Activated CD8-positive, alpha-beta memory T cell treated with anti-CD3 and anti-CD28 coated beads for 4 hours (primary cell): ENCODE data around the gene PHACTR1.
"Not testable (repeated sequence)": the region's sequence is repeated elsewhere in the genome, so short reads cannot be mapped to it uniquely, and the experiment has no call there.

Experiments used
- DNase-seq, 2 donors: peaks; one replicate each; pipeline ENCODE4 v3.0.0-alpha.2; 2020; ENCODE audit warnings: low read depth in 2 of 2

PHACTR1 gene

GRCh38 chr6:13237318-13237717, 520.8 kb downstream of the PHACTR1 start:
- DNase-seq = no peak

- DNase-seq = no peak
These were observed 521.5 kb downstream of the PHACTR1 start for GRCh38 chr6:13238017-13238416.

- DNase-seq = no peak
These were observed 522.2 kb downstream of the PHACTR1 start for GRCh38 chr6:13238640-13239216.

- DNase-seq = no peak
These were observed 523.2 kb downstream of the PHACTR1 start for GRCh38 chr6:13239530-13240455.

GRCh38 chr6:13241364-13241763, 524.8 kb downstream of the PHACTR1 start:
- DNase-seq = no peak

GRCh38 chr6:13242178-13242577, 525.6 kb downstream of the PHACTR1 start:
- DNase-seq = no peak

GRCh38 chr6:13242590-13242989, 526.0 kb downstream of the PHACTR1 start:
- DNase-seq = no peak

- DNase-seq = no peak
These were observed 526.5 kb downstream of the PHACTR1 start for GRCh38 chr6:13243033-13243432.

- not testable (repeated sequence) for DNase-seq
These were observed 527.2 kb downstream of the PHACTR1 start for GRCh38 chr6:13243745-13244144.

GRCh38 chr6:13247627-13248026, 531.1 kb downstream of the PHACTR1 start:
- no peak for DNase-seq

GRCh38 chr6:13248053-13248452, 531.5 kb downstream of the PHACTR1 start:
- DNase-seq = no peak

GRCh38 chr6:13248584-13248985, 532.0 kb downstream of the PHACTR1 start:
- no peak for DNase-seq

- no peak for DNase-seq
These were observed 532.4 kb downstream of the PHACTR1 start for GRCh38 chr6:13248994-13249393.

- no peak for DNase-seq
These were observed 533.2 kb downstream of the PHACTR1 start for GRCh38 chr6:13249817-13250216.

GRCh38 chr6:13250703-13251102, 534.1 kb downstream of the PHACTR1 start:
- DNase-seq = no peak

- no peak for DNase-seq
These were observed 534.7 kb downstream of the PHACTR1 start for GRCh38 chr6:13251242-13251641.

GRCh38 chr6:13252790-13253189, 536.2 kb downstream of the PHACTR1 start:
- no peak for DNase-seq

- no peak for DNase-seq
These were observed 536.7 kb downstream of the PHACTR1 start for GRCh38 chr6:13253272-13253671.

GRCh38 chr6:13256266-13257001, 539.9 kb downstream of the PHACTR1 start:
- no peak for DNase-seq

- no peak for DNase-seq
These were observed 542.8 kb downstream of the PHACTR1 start for GRCh38 chr6:13259393-13259792.

GRCh38 chr6:13260101-13260598, 543.6 kb downstream of the PHACTR1 start:
- DNase-seq = no peak

GRCh38 chr6:13260831-13261230, 544.3 kb downstream of the PHACTR1 start:
- no peak for DNase-seq
